ENCODE data around the gene STARD13. TPM values are rescaled to one million over a fixed set of nuclear protein-coding genes. Genes with fewer than 3 reads are reported as not detected.

Gene STARD13
- total RNA-seq, 4 donors from 2014 or later: 52.0 to 114 (median 89.2) TPM

DNA sequence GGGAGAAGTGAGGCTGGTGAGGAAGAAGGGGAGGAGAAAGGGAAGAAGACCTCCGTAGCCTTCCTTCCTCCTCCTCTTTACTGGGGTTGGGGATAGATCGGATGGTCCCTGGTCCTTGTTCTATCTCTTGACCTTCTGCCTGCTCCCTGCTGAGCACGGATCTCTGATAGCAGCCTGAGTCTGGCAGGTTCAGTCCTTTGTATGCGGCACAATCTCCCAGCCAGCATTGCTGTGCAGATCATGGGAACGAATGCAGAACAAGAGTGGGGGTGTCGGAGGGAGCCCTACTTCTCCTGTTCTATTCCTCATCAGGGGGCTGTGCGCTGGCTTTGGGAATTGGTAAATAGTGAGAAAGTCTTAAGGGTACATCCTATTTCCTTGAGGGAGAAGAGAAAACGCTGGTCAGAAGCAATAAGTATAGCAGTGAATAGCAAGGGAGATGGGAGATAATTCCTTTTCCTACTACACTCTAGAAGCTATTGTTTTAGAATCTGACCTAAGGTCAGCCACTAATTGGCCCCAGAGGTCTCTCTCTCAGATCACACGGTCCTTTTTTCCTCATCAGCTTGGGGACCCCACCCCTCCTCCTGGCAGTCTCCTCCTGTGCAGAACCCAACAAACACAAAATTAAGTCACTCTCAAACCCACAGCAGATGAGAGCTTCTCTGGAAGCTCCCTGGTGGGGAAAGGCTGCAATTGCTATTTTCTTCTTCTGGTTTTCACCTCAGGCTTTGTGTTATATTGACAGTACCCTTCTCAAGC, 228.4 kb downstream of the STARD13 start:
- H3K27me3 ChIP-seq: no peaks in the 10 kb centered on the region
- H3K4me3 ChIP-seq (replicated peaks in 1 of 3): no peak overlapping the region
- WGBS, 2 donors: 37 to 44% methylated on average over 9 of the region's 9 CpGs
- no peaks in the 10 kb centered on the region for H3K36me3 ChIP-seq
- H3K27ac ChIP-seq: no peak overlapping the region
- no peaks in the 10 kb centered on the region for H3K9me3 ChIP-seq
- intact Hi-C loops (cut with DNase I): no loop called here
- TF ChIP-seq POLR2A (IDR thresholded peaks at IDR 0.05): no peak
- TF ChIP-seq, protein P1, sequence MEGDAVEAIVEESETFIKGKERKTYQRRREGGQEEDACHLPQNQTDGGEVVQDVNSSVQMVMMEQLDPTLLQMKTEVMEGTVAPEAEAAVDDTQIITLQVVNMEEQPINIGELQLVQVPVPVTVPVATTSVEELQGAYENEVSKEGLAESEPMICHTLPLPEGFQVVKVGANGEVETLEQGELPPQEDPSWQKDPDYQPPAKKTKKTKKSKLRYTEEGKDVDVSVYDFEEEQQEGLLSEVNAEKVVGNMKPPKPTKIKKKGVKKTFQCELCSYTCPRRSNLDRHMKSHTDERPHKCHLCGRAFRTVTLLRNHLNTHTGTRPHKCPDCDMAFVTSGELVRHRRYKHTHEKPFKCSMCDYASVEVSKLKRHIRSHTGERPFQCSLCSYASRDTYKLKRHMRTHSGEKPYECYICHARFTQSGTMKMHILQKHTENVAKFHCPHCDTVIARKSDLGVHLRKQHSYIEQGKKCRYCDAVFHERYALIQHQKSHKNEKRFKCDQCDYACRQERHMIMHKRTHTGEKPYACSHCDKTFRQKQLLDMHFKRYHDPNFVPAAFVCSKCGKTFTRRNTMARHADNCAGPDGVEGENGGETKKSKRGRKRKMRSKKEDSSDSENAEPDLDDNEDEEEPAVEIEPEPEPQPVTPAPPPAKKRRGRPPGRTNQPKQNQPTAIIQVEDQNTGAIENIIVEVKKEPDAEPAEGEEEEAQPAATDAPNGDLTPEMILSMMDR (IDR thresholded peaks at IDR 0.05): peak in 3 of 6 experiments; percentile 12 to 43 (median 13)
- H3K4me1 ChIP-seq: no peaks in the 10 kb centered on the region
- DNase-seq: no peak

DNA sequence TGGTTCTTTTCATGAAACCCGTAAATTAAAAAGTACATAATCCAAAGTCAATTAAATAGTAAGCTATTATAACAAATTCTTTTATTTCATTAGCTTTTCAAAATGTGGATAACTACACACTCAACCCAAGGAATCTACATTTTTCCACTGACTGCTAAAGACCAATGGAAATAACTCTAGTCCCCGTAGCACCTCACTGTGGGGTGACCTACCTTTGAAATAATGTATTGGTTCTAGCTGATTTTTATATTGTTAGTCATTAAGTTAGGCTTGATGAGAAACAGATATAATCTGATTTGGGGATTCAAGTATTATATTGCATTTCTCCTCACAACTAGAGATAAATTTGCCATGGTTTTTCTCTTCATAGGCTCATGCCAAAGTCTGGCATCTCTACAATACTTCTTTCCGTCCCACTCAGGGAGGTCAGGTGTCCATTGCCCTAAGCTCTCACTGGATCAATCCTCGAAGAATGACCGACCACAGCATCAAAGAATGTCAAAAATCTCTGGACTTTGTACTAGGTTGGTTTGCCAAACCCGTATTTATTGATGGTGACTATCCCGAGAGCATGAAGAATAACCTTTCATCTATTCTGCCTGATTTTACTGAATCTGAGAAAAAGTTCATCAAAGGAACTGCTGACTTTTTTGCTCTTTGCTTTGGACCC, 232.0 kb downstream of the STARD13 start:
- H3K9me3 ChIP-seq: no peaks in the 10 kb centered on the region
- H3K27ac ChIP-seq: no peak overlapping the region
- no peaks in the 10 kb centered on the region for H3K27me3 ChIP-seq
- H3K4me1 ChIP-seq: no peaks in the 10 kb centered on the region
- intact Hi-C loops (cut with DNase I): no loop called here
- H3K4me3 ChIP-seq (replicated peaks in 1 of 3): no peak overlapping the region
- 86 to 90% methylated on average over 7 of the region's 7 CpGs for WGBS, 2 donors
- TF ChIP-seq, protein P1 (IDR thresholded peaks at IDR 0.05): no peak
- TF ChIP-seq POLR2A (IDR thresholded peaks at IDR 0.05): no peak
- no peak for DNase-seq
- no peaks in the 10 kb centered on the region for H3K36me3 ChIP-seq
